ENCODE data around the gene HSD17B8. TPM values are rescaled to one million over a fixed set of nuclear protein-coding genes. Genes with fewer than 3 reads are reported as not detected.

HSD17B8 gene
- total RNA-seq, 1 experiment from 2014 or later: 4.2 TPM

DNA sequence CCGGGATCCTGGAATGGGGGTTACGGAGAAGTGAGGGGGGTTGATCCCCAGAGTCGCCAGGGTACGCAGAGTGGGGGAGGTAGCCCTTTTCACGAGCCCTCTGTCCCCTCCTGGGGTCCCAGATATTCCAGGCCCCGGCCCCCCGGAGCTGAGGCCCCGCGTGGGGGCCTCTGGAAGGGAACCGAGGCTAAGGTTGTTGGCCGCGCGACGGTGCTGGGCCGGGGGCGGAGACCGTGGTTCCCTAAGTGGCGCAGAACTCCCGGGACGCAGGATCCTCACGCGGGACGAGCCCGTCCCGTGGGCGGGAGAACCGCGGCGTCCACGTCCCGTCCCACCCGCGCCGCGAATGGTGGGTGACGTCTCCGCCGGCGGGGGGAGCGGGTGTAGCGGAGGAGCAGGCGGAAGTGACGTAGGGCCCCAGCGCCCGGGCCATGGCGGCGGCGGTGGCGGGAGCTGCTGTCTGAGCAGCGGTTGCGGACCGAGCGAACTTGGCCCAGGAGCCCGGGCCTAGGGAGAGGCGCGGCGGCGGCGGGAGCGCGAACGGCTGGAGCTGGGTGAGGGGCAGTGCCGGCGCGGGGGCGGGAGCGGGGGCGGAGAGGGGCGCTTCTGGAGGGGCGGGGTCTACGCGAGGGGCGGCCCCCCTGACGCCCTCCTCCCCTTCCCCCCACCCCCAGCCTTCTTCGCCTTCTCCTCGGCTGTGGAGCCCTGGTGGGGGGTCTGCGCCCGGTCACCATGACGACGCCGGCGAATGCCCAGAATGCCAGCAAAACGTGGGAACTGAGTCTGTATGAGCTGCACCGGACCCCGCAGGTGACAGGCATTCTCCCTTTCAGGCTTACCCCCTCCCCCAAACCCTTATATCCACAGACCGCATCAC lies 3.9 kb downstream of the HSD17B8 start, which contains the start of gene RING1:
Gene RING1, plus strand, starts transcription at position 410 of the 877 bp plus-strand sequence. Its CDS starts 323 bp downstream, at position 733.
- Histone ChIP-seq H2AFZ (ENCODE audit: low read length) (peak within 1 kb of the TSS; percentile 84), H3K9me2 (replicated peaks; ENCODE audit: low read length) (no peaks in the 10 kb centered on the region), H3K27me3 (ENCODE audit: low read length) (no peaks in the 10 kb centered on the region), H3K9ac (ENCODE audit: low read length) (peak within 1 kb of the TSS; percentile 98), H3K9me3 (ENCODE audit: low read length) (no peaks in the 10 kb centered on the region), H3K36me3 (ENCODE audit: low read depth, low read length) (peaks cover 6% of the 10 kb centered on the region), H3K79me2 (ENCODE audit: low read length) (peaks cover 12% of the 10 kb centered on the region), H3F3A (ENCODE audit: low read length, unreplicated experiment) (no peaks in the 10 kb centered on the region), H3K4me3 (ENCODE audit: low read length) (peak within 1 kb of the TSS; percentile 84), H3K4me2 (ENCODE audit: low read length) (peak within 1 kb of the TSS; percentile 100), H3K27ac (ENCODE audit: low read length) (peak within 1 kb of the TSS; percentile 84), H4K20me1 (ENCODE audit: low read length) (no peaks in the 10 kb centered on the region), H3K4me1 (ENCODE audit: insufficient read depth, low read length) (peaks cover 40% of the 10 kb centered on the region)
- ATAC-seq (peak; percentile 32), DNase-seq (peak; percentile 62)
- POLR2A ChIA-PET (ENCODE audit: unreplicated experiment): interaction anchor here (0.6 to 0.9 kb wide), 2 partner anchors 187 to 237 kb away, joined by 3 to 5 read pairs; no protein-coding TSS in a partner anchor
- TF ChIP-seq, protein P1, sequence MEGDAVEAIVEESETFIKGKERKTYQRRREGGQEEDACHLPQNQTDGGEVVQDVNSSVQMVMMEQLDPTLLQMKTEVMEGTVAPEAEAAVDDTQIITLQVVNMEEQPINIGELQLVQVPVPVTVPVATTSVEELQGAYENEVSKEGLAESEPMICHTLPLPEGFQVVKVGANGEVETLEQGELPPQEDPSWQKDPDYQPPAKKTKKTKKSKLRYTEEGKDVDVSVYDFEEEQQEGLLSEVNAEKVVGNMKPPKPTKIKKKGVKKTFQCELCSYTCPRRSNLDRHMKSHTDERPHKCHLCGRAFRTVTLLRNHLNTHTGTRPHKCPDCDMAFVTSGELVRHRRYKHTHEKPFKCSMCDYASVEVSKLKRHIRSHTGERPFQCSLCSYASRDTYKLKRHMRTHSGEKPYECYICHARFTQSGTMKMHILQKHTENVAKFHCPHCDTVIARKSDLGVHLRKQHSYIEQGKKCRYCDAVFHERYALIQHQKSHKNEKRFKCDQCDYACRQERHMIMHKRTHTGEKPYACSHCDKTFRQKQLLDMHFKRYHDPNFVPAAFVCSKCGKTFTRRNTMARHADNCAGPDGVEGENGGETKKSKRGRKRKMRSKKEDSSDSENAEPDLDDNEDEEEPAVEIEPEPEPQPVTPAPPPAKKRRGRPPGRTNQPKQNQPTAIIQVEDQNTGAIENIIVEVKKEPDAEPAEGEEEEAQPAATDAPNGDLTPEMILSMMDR (conservative IDR thresholded peaks at IDR 0.05; ENCODE audit: low read depth, low read length): no peak
- TF ChIP-seq EZH2phosphoT487 (IDR thresholded peaks at IDR 0.05; ENCODE audit: borderline replicate concordance, low read length): no peak
- no peak for TF ChIP-seq EZH2 (IDR thresholded peaks at IDR 0.05; ENCODE audit: low read length, unreplicated experiment)
- BruUV-seq (replicated peaks): no TSS peak
- CTCF ChIA-PET: interaction anchor here (0.6 kb wide), 1 partner anchor 47 kb away, joined by 3 read pairs; no protein-coding TSS in a partner anchor
- intact Hi-C loops (cut with micrococcal nuclease): loop anchor here (10.0 kb wide), 2 partner anchors 66 to 206 kb away; partner anchors contain the start of genes B3GALT4, CUTA, PHF1 and RPS18

DNA sequence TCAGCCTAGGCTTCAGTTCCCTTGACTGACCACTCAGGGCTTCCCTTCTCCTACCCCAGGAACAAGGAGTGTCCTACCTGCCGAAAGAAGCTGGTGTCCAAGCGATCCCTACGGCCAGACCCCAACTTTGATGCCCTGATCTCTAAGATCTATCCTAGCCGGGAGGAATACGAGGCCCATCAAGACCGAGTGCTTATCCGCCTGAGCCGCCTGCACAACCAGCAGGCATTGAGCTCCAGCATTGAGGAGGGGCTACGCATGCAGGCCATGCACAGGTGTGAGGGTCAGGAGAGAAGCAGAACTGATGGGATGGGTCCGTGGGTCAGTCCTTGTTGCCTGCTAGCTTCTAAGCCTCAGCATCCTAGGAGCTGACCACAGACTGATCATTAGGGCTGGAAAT lies 5.4 kb downstream of the HSD17B8 start:
- TF ChIP-seq EZH2 (IDR thresholded peaks at IDR 0.05; ENCODE audit: low read length, unreplicated experiment): no peak
- TF ChIP-seq EZH2phosphoT487 (IDR thresholded peaks at IDR 0.05; ENCODE audit: borderline replicate concordance, low read length): no peak
- TF ChIP-seq, protein P1 (conservative IDR thresholded peaks at IDR 0.05; ENCODE audit: low read depth, low read length): no peak
- no TSS peak for BruUV-seq (replicated peaks)
- intact Hi-C loops (cut with micrococcal nuclease): loop anchor here (10.0 kb wide), 2 partner anchors 65 to 205 kb away; partner anchors contain the start of genes B3GALT4, CUTA, PHF1 and RPS18
- Histone ChIP-seq H3K4me1 (ENCODE audit: insufficient read depth, low read length) (peaks cover 33% of the 10 kb centered on the region), H3F3A (ENCODE audit: low read length, unreplicated experiment) (no peaks in the 10 kb centered on the region), H3K27me3 (ENCODE audit: low read length) (no peaks in the 10 kb centered on the region), H3K27ac (ENCODE audit: low read length) (no peak overlapping the region), H3K4me3 (ENCODE audit: low read length) (no peak overlapping the region), H3K36me3 (ENCODE audit: low read depth, low read length) (no peaks in the 10 kb centered on the region; the same call in 1 of the 2 replicates), H3K9me3 (ENCODE audit: low read length) (no peaks in the 10 kb centered on the region), H4K20me1 (ENCODE audit: low read length) (no peaks in the 10 kb centered on the region), H2AFZ (ENCODE audit: low read length) (no peak overlapping the region), H3K79me2 (ENCODE audit: low read length) (0 out of 2 replicates have a peak, but pooled peaks cover 5% of the 10 kb centered on the region), H3K4me2 (ENCODE audit: low read length) (no peak overlapping the region), H3K9ac (ENCODE audit: low read length) (no peak overlapping the region), H3K9me2 (replicated peaks; ENCODE audit: low read length) (no peaks in the 10 kb centered on the region)
- no peak for DNase-seq
- ATAC-seq: no peak
- CTCF ChIA-PET: no interaction called here
- POLR2A ChIA-PET (ENCODE audit: unreplicated experiment): no interaction called here

All from PC-3 (cell line).